ENCODE measurements around the gene ANKS4B. TPM values are rescaled to one million over a fixed set of nuclear protein-coding genes. Genes with fewer than 3 reads are reported as not detected.

ANKS4B gene
- polyA plus RNA-seq, 3 donors, result not detected

DNA sequence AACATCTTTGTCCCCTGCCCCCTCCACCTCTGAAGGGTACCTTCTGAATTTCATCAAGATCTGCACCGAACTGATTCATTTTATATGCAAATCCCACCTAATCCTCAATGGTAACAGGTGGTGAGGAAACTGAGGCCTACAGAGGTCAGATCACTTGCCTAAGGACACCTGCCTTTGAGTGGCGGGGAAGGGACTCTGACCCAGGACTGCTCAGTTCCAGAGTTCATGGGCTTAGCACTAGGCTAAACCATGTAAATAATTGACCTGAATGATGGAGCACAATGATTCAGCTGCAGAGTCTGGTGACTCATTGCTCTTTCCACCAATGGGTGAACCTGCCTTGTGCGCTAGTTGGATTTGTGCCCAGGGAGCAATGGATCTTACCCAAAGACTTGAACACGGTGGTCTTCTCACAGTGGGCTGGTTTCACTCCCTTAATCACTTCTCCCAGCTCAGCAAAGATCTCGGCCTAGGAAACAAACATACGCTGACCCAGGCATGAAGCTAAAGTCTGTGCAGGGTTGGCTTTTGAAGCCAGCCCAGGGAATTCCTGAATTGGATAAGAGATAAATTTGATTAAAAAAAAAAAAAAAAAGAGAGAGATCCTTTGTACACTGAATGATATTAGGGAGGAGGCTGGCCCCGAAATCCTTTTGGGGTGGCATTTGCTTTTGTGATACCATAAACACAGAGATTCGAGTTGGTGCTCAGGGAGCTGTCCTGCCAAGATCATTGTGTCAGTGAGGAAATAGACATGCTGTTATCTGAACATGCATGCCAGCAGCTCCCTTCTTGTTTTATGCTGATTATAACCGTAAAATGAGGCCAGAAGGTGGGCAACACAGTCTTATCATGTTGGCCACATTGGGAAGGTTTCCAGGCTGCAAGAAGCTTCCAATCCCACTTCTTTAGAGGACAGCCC, 27.6 kb downstream of the ANKS4B start:
- Histone ChIP-seq H3K4me2 (replicated peaks; ENCODE audit: extremely low read depth, low read length, poor library complexity, severe bottlenecking) (no peak overlapping the region), H3K4me3 (replicated peaks in 1 of 3; ENCODE audit: low read depth in 2 of 3, low read length in 3 of 3) (no peak overlapping the region), H3K9me3 (replicated peaks in 1 of 2; ENCODE audit: control insufficient read depth in 1 of 2, insufficient read depth in 1 of 2, low read length in 2 of 2) (no peaks in the 10 kb centered on the region), H3K27ac (ENCODE audit: low read depth in 1 of 2, low read length in 2 of 2) (no peak overlapping the region), H3K4me1 (ENCODE audit: control insufficient read depth in 1 of 2, insufficient read depth in 2 of 2, low read length in 2 of 2) (no peaks in the 10 kb centered on the region), H3K36me3 (replicated peaks in 1 of 2; ENCODE audit: control insufficient read depth in 1 of 2, insufficient read depth in 2 of 2, low read length in 2 of 2) (no peaks in the 10 kb centered on the region), H3K79me2 (ENCODE audit: insufficient read depth, low read length) (no peaks in the 10 kb centered on the region), H3K27me3 (ENCODE audit: control insufficient read depth in 2 of 2, insufficient read depth in 2 of 2, low read length in 2 of 2) (no peaks in the 10 kb centered on the region), H4K20me1 (ENCODE audit: insufficient read depth, low read length) (no peaks in the 10 kb centered on the region), H2AFZ (ENCODE audit: insufficient read depth, low read depth, low read length, poor library complexity, severe bottlenecking) (no peak overlapping the region), H3K9ac (ENCODE audit: insufficient read depth, low read length, poor library complexity, severe bottlenecking) (no peak overlapping the region)
- no peaks in the 10 kb centered on the region for H3K36me3 Mint-ChIP-seq
- TF ChIP-seq, protein P1, sequence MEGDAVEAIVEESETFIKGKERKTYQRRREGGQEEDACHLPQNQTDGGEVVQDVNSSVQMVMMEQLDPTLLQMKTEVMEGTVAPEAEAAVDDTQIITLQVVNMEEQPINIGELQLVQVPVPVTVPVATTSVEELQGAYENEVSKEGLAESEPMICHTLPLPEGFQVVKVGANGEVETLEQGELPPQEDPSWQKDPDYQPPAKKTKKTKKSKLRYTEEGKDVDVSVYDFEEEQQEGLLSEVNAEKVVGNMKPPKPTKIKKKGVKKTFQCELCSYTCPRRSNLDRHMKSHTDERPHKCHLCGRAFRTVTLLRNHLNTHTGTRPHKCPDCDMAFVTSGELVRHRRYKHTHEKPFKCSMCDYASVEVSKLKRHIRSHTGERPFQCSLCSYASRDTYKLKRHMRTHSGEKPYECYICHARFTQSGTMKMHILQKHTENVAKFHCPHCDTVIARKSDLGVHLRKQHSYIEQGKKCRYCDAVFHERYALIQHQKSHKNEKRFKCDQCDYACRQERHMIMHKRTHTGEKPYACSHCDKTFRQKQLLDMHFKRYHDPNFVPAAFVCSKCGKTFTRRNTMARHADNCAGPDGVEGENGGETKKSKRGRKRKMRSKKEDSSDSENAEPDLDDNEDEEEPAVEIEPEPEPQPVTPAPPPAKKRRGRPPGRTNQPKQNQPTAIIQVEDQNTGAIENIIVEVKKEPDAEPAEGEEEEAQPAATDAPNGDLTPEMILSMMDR (IDR thresholded peaks at IDR 0.05), result no peak
- no peaks in the 10 kb centered on the region for H3K4me1 Mint-ChIP-seq
- WGBS (ENCODE audit: insufficient coverage), result 80% methylated on average over 5 of the region's 9 CpGs
- no peak overlapping the region for H3K4me3 Mint-ChIP-seq
- peaks cover 3 to 8% (median 4%) of the 10 kb centered on the region in 3 donors for H3K27me3 Mint-ChIP-seq (ENCODE audit: low read depth in 3 of 3)
- intact Hi-C loops (cut with micrococcal nuclease), result no loop called here
- H3K27ac Mint-ChIP-seq, result no peak overlapping the region
- peaks cover 0 to 1% (median 0%) of the 10 kb centered on the region in 7 donors for H3K9me3 Mint-ChIP-seq
- no peak for DNase-seq

DNA sequence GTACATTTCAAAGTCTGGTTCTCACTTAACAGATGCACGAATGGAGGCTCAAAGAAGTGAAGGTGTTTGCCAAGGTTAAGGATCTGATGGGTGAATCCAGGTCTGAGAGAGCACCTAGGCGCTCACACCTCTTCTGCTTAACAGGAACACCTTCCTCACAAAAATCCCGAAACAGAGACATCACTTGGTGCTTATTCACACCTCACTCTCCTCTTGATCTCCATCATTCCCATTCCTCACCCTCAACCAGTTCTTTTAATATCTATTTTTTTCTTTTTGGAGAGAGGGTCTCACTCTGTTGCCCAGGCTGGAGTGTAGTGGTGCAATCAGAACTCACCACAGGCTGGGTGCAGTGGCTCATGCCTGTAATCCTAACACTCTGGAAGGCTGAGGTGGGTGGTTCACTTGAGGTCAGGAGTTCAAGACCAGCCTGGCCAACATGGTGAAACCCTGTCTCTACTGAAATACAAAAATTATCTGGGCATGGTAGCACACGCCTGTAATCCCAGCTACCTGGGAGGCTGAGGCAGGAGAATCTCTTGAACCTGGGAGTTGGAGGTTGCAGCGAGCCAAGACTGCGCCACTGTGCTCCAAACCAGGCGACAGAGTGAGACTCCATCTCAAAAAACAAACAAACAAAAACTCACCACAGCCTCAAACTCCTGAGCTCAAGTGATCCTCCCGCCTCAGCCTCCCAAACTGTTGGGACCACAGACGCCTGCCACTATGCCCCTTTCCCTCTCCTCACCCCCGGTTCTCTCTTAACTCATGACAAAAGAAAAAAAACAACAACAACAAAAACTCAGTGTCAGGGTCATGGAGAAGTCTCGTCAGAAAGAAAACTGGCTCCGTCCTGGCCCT, 29.5 kb downstream of the ANKS4B start:
- Mint-ChIP-seq H3K36me3 (no peaks in the 10 kb centered on the region), H3K9me3 (peaks cover 0 to 1% (median 0%) of the 10 kb centered on the region in 7 donors), H3K27ac (no peak overlapping the region), H3K27me3 (ENCODE audit: low read depth in 3 of 3) (peaks cover 1 to 5% (median 3%) of the 10 kb centered on the region in 3 donors), H3K4me3 (no peak overlapping the region), H3K4me1 (no peaks in the 10 kb centered on the region)
- no peaks in the 10 kb centered on the region for H3K36me3 ChIP-seq (replicated peaks in 1 of 2; ENCODE audit: control insufficient read depth in 1 of 2, insufficient read depth in 2 of 2, low read length in 2 of 2)
- H3K9me3 ChIP-seq (replicated peaks in 1 of 2; ENCODE audit: control insufficient read depth in 1 of 2, insufficient read depth in 1 of 2, low read length in 2 of 2), result no peaks in the 10 kb centered on the region
- H3K27ac ChIP-seq (ENCODE audit: low read depth in 1 of 2, low read length in 2 of 2), result no peak overlapping the region
- H3K79me2 ChIP-seq (ENCODE audit: insufficient read depth, low read length), result no peaks in the 10 kb centered on the region
- no peak for DNase-seq
- TF ChIP-seq, protein P1 (IDR thresholded peaks at IDR 0.05), result no peak
- 98% methylated on average over 6 of the region's 12 CpGs for WGBS (ENCODE audit: insufficient coverage)
- H3K4me3 ChIP-seq (replicated peaks in 1 of 3; ENCODE audit: low read depth in 2 of 3, low read length in 3 of 3), result no peak overlapping the region
- H3K9ac ChIP-seq (ENCODE audit: insufficient read depth, low read length, poor library complexity, severe bottlenecking), result no peak overlapping the region
- intact Hi-C loops (cut with micrococcal nuclease), result no loop called here
- no peaks in the 10 kb centered on the region for H3K27me3 ChIP-seq (ENCODE audit: control insufficient read depth in 2 of 2, insufficient read depth in 2 of 2, low read length in 2 of 2)
- H3K4me2 ChIP-seq (replicated peaks; ENCODE audit: extremely low read depth, low read length, poor library complexity, severe bottlenecking), result no peak overlapping the region
- no peaks in the 10 kb centered on the region for H3K4me1 ChIP-seq (ENCODE audit: control insufficient read depth in 1 of 2, insufficient read depth in 2 of 2, low read length in 2 of 2)
- H4K20me1 ChIP-seq (ENCODE audit: insufficient read depth, low read length), result no peaks in the 10 kb centered on the region
- no peak overlapping the region for H2AFZ ChIP-seq (ENCODE audit: insufficient read depth, low read depth, low read length, poor library complexity, severe bottlenecking)

Data from CD14-positive monocyte (primary cell).